Measurements from ENCODE around the gene BCL2L15.

BCL2L15 gene

DNA sequence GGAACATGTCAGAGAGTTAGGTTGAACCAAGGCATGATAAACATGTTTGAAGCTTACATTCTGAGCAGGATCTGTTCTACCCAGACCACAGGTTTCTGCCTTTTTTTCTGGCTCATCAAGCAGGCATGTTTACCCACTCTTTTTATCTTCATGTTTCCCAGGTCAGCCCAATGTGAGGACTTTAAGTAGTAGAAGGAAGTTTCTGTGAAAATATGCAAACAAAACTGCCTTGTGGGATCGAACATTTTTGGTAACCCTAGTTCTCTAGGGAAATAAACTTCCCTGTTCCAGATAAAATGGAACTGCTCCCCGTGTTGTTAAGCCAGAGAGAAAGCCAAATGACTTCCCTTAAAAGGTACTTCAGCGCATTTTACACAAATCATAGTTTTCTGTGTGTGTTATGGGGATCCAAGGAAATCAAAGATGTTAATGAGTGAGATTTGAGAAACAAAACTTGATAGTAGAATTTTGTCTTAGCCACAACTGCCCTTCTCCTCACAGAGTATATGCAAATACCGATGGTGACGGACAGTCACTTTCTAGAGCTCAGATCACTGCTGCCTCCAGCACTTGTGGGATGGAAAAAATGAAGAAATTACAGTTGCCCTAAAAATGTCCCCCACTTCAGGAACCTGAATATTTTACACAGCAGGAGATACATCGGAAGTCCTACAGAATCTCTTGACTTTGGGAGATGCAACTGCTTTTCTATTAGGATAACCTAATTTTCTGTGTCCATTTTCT, 41.0 kb upstream of the BCL2L15 start:
- no peaks in the 10 kb centered on the region for H3K36me3 ChIP-seq (ENCODE audit: control insufficient read depth, insufficient read depth, low read length)
- 53 to 61% methylated on average over 3 to 4 of the region's 6 CpGs for WGBS, 2 experiments (ENCODE audit: insufficient coverage in 2 of 2)
- peak overlapping the region; percentile 92 for H3K27ac ChIP-seq (ENCODE audit: low read depth, low read length, severe bottlenecking)
- peak overlapping the region; percentile 74 for H3K4me3 ChIP-seq (ENCODE audit: extremely low read depth, insufficient read depth, low read length, poor library complexity, severe bottlenecking)
- peaks cover 5% of the 10 kb centered on the region for H3K4me1 ChIP-seq (ENCODE audit: control insufficient read depth, insufficient read depth, low read length, poor library complexity, severe bottlenecking)
- H3K9me3 ChIP-seq (ENCODE audit: control insufficient read depth, low read length), result no peaks in the 10 kb centered on the region

DNA sequence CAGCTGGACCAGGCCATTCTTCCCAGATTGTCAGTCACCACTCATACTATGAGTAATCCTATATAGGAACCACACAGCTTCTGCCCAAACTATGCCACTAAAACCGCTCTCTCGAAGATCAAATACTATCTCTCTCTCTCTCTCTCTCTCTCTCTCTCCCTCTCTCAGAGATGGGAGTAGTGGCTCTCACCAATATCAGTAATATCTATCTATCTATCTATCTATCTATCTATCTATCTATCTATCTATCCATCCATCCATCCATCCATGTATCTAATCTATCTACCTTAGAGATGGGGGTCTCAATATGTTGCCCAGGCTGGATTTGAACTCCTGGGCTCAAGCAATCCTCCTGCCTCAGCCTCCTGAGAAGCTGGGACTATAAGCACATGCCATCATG, 37.1 kb upstream of the BCL2L15 start:
- Histone ChIP-seq H3K27ac (ENCODE audit: low read depth, low read length, severe bottlenecking) (no peak overlapping the region), H3K4me3 (ENCODE audit: extremely low read depth, insufficient read depth, low read length, poor library complexity, severe bottlenecking) (no peak overlapping the region), H3K9me3 (ENCODE audit: control insufficient read depth, low read length) (no peaks in the 10 kb centered on the region), H3K4me1 (ENCODE audit: control insufficient read depth, insufficient read depth, low read length, poor library complexity, severe bottlenecking) (peaks cover 5% of the 10 kb centered on the region), H3K36me3 (ENCODE audit: control insufficient read depth, insufficient read depth, low read length) (no peaks in the 10 kb centered on the region)
- 91 to 94% methylated on average over 2 of the region's 2 CpGs for WGBS, 2 experiments (ENCODE audit: insufficient coverage in 2 of 2)

DNA sequence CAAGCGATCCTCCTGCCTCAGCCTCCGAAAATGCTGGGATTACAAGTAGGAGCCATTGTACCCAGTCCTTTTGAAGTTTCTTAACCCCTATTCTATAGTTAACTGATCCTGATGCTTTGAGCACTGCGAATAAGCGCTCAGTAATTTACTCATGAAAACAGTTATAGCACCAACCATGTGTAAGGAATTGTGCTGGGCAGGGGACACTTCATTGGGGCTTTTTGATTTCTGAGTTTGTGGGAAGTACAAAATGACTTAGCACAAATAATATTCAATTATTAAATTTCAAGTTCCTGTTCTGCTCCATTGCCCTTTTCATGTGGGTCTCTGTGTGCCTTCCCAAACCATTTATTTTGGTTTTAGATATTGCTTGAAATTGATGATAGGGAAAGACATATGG, 35.6 kb upstream of the BCL2L15 start:
- Histone ChIP-seq H3K27ac (ENCODE audit: low read depth, low read length, severe bottlenecking) (no peak overlapping the region), H3K4me1 (ENCODE audit: control insufficient read depth, insufficient read depth, low read length, poor library complexity, severe bottlenecking) (no peaks in the 10 kb centered on the region), H3K9me3 (ENCODE audit: control insufficient read depth, low read length) (no peaks in the 10 kb centered on the region), H3K4me3 (ENCODE audit: extremely low read depth, insufficient read depth, low read length, poor library complexity, severe bottlenecking) (no peak overlapping the region), H3K36me3 (ENCODE audit: control insufficient read depth, insufficient read depth, low read length) (no peaks in the 10 kb centered on the region)
- 45 to 50% methylated on average over 2 of the region's 4 CpGs for WGBS, 2 experiments (ENCODE audit: insufficient coverage in 2 of 2)

GRCh38 chr1:113918243-113918642, 30.9 kb upstream of the BCL2L15 start:
- no peaks in the 10 kb centered on the region for H3K4me1 ChIP-seq (ENCODE audit: control insufficient read depth, insufficient read depth, low read length, poor library complexity, severe bottlenecking)
- no peaks in the 10 kb centered on the region for H3K9me3 ChIP-seq (ENCODE audit: control insufficient read depth, low read length)
- H3K27ac ChIP-seq (ENCODE audit: low read depth, low read length, severe bottlenecking), result no peak overlapping the region
- no peak overlapping the region for H3K4me3 ChIP-seq (ENCODE audit: extremely low read depth, insufficient read depth, low read length, poor library complexity, severe bottlenecking)
- no peaks in the 10 kb centered on the region for H3K36me3 ChIP-seq (ENCODE audit: control insufficient read depth, insufficient read depth, low read length)

- no peak overlapping the region for H3K4me3 ChIP-seq (ENCODE audit: extremely low read depth, insufficient read depth, low read length, poor library complexity, severe bottlenecking)
- H3K4me1 ChIP-seq (ENCODE audit: control insufficient read depth, insufficient read depth, low read length, poor library complexity, severe bottlenecking), result no peaks in the 10 kb centered on the region
- no peak overlapping the region for H3K27ac ChIP-seq (ENCODE audit: low read depth, low read length, severe bottlenecking)
- H3K9me3 ChIP-seq (ENCODE audit: control insufficient read depth, low read length), result no peaks in the 10 kb centered on the region
- WGBS, 2 experiments (ENCODE audit: insufficient coverage in 2 of 2), result 88 to 95% methylated on average over 2 of the region's 2 CpGs
- H3K36me3 ChIP-seq (ENCODE audit: control insufficient read depth, insufficient read depth, low read length), result peaks cover 6% of the 10 kb centered on the region
These were observed 30.2 kb upstream of the BCL2L15 start for GRCh38 chr1:113917400-113918082.

- Histone ChIP-seq H3K36me3 (ENCODE audit: control insufficient read depth, insufficient read depth, low read length) (peaks cover 11% of the 10 kb centered on the region), H3K4me1 (ENCODE audit: control insufficient read depth, insufficient read depth, low read length, poor library complexity, severe bottlenecking) (no peaks in the 10 kb centered on the region)
- 74 to 90% methylated on average over 4 to 5 of the region's 5 CpGs for WGBS, 2 experiments (ENCODE audit: insufficient coverage in 2 of 2)
These were observed 29.6 kb upstream of the BCL2L15 start for GRCh38 chr1:113916974-113917373.

DNA sequence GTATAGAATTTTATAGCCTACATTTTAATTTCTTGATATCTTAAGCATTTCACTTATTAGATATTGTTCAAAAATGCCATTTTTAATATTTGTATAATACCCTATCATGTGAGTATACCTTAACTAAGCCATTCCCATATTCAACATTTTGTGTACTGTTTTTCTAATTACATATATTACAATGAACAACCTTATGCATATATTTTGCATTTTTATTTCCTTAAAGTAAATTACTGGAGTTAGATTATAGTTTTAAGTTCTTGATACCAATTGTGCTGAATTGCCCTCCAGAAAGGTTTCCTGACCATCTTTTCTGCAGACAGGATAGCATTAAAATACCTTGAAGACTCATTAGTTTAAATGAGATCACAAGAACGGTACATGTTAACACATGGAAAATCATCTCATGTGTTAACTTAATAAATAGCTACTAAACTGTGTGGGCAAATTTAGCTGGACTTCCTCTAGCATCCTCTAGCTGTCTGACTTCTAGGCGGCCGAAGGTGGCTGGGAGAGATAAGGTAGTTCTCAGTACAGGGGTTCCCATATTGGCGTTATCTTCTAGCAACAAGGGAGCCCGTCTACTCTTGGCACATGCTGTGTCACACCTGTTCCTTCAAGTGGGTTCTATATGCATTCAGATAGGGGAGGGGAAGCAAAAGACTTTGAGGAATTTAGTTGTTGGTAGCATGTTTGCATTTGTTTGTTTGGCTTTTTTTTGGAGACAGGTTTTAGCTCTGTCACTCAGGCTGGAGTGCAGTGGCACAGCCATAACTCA, 26.7 kb upstream of the BCL2L15 start:
- no peaks in the 10 kb centered on the region for H3K4me1 ChIP-seq (ENCODE audit: control insufficient read depth, insufficient read depth, low read length, poor library complexity, severe bottlenecking)
- peaks cover 36% of the 10 kb centered on the region for H3K36me3 ChIP-seq (ENCODE audit: control insufficient read depth, insufficient read depth, low read length)
- no peaks in the 10 kb centered on the region for H3K9me3 ChIP-seq (ENCODE audit: control insufficient read depth, low read length)
- 93 to 95% methylated on average over 4 to 5 of the region's 5 CpGs for WGBS, 2 experiments (ENCODE audit: insufficient coverage in 2 of 2)
- no peak overlapping the region for H3K27ac ChIP-seq (ENCODE audit: low read depth, low read length, severe bottlenecking)
- no peak overlapping the region for H3K4me3 ChIP-seq (ENCODE audit: extremely low read depth, insufficient read depth, low read length, poor library complexity, severe bottlenecking)

More at GRCh38 chr1:113916974-113917373, 29.6 kb upstream of the BCL2L15 start:
- H3K27ac ChIP-seq (ENCODE audit: low read depth, low read length, severe bottlenecking), result no peak overlapping the region
- no peak overlapping the region for H3K4me3 ChIP-seq (ENCODE audit: extremely low read depth, insufficient read depth, low read length, poor library complexity, severe bottlenecking)
- H3K9me3 ChIP-seq (ENCODE audit: control insufficient read depth, low read length), result no peaks in the 10 kb centered on the region

DNA sequence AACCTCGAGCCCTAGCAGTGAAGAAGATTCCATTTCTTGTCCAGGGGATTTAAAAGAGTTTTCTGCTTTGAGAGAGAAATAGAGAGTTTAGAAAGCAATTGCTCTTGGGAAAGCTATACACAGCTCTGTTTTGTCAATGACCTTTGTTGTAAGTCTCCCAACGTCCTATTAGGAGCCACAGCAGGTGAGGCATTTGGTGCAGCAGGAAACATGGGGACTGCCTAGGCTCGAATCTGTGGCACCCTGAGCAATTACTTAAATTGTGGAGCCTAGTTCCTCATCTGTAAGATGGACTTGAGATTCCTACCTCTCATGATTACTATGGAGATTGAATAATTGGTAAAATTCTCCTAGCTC, 25.9 kb upstream of the BCL2L15 start:
- no peak overlapping the region for H3K27ac ChIP-seq (ENCODE audit: low read depth, low read length, severe bottlenecking)
- peaks cover 44% of the 10 kb centered on the region for H3K36me3 ChIP-seq (ENCODE audit: control insufficient read depth, insufficient read depth, low read length)
- H3K4me3 ChIP-seq (ENCODE audit: extremely low read depth, insufficient read depth, low read length, poor library complexity, severe bottlenecking), result no peak overlapping the region
- H3K9me3 ChIP-seq (ENCODE audit: control insufficient read depth, low read length), result no peaks in the 10 kb centered on the region
- no peaks in the 10 kb centered on the region for H3K4me1 ChIP-seq (ENCODE audit: control insufficient read depth, insufficient read depth, low read length, poor library complexity, severe bottlenecking)
- WGBS, 2 experiments (ENCODE audit: insufficient coverage in 2 of 2), result 92 to 100% methylated on average over 3 of the region's 3 CpGs

- no peaks in the 10 kb centered on the region for H3K4me1 ChIP-seq (ENCODE audit: control insufficient read depth, insufficient read depth, low read length, poor library complexity, severe bottlenecking)
- WGBS, 2 experiments (ENCODE audit: insufficient coverage in 2 of 2), result 91 to 98% methylated on average over 3 to 4 of the region's 6 CpGs
- H3K9me3 ChIP-seq (ENCODE audit: control insufficient read depth, low read length), result no peaks in the 10 kb centered on the region
- no peak overlapping the region for H3K27ac ChIP-seq (ENCODE audit: low read depth, low read length, severe bottlenecking)
- H3K36me3 ChIP-seq (ENCODE audit: control insufficient read depth, insufficient read depth, low read length), result peaks cover 49% of the 10 kb centered on the region
- H3K4me3 ChIP-seq (ENCODE audit: extremely low read depth, insufficient read depth, low read length, poor library complexity, severe bottlenecking), result no peak overlapping the region
These were observed 25.4 kb upstream of the BCL2L15 start for GRCh38 chr1:113912594-113913311.

GRCh38 chr1:113905435-113905861, 18.1 kb upstream of the BCL2L15 start:
- Histone ChIP-seq H3K27ac (ENCODE audit: low read depth, low read length, severe bottlenecking) (peak overlapping the region; percentile 33), H3K9me3 (ENCODE audit: control insufficient read depth, low read length) (no peaks in the 10 kb centered on the region), H3K4me1 (ENCODE audit: control insufficient read depth, insufficient read depth, low read length, poor library complexity, severe bottlenecking) (peaks cover 5% of the 10 kb centered on the region), H3K36me3 (ENCODE audit: control insufficient read depth, insufficient read depth, low read length) (peaks cover 54% of the 10 kb centered on the region), H3K4me3 (ENCODE audit: extremely low read depth, insufficient read depth, low read length, poor library complexity, severe bottlenecking) (peak overlapping the region; percentile 90)
- 0% methylated on average over 12 to 14 of the region's 17 CpGs for WGBS, 2 experiments (ENCODE audit: insufficient coverage in 2 of 2)
